B cell (primary cell): ENCODE data around the gene HBA1. TPM values are rescaled to one million over a fixed set of nuclear protein-coding genes. Genes with fewer than 3 reads are reported as not detected.

ENCODE experiments used
- ATAC-seq: fragments of 200-7000 bp; cut with Tn5 transposase; one replicate; pipeline ENCODE4 v1.10.0; 2021; ENCODE audit warnings: low read depth, mild to moderate bottlenecking, moderate number of reproducible peaks, moderate library complexity
- CTCF ChIA-PET: fragments of 350-600 bp; sonication (Branson Sonifier 250); formaldehyde crosslinking; loops from one replicate; lab custom pipeline; 2021; ENCODE audit warnings: antibody characterized with exemption, inconsistent platforms; lab: Charles Lee
- POLR2A ChIA-PET: fragments of 350-600 bp; sonication (Branson Sonifier 250); formaldehyde crosslinking; loops from one replicate; lab custom pipeline; 2021; ENCODE audit warnings: antibody characterized with exemption; lab: Charles Lee
- DNase-seq: peaks from one replicate; pipeline ENCODE4 v3.0.0; 2013
- H2AFZ ChIP-seq: 2 replicates; pipeline ENCODE4 v1.6.1; 2012; ENCODE audit warnings: mild to moderate bottlenecking, low read depth, low read length; ENCODE audit not compliant: insufficient read depth, poor library complexity, severe bottlenecking
- H3K27ac ChIP-seq, 2 donors: 1 replicate in 1 of 2; 2 replicates in 1 of 2; pipeline ENCODE4 v1.5.1; 2012 to 2013; ENCODE audit warnings: low read length in 2 of 2, mild to moderate bottlenecking in 2 of 2, moderate library complexity in 1 of 2
- H3K27me3 ChIP-seq, 4 experiments: fragments of 200-600 bp in 1 of 4; sonication (generic) in 1 of 4; replicated peaks in 1 of 4; 1 replicate in 2 of 4; 2 replicates in 2 of 4; pipeline versions ENCODE4 v1.6.1 to v1.7.0; 2013 to 2016; ENCODE audit warnings: low read length in 3 of 4, mild to moderate bottlenecking in 2 of 4, mixed read lengths in 1 of 4, moderate library complexity in 1 of 4; ENCODE audit not compliant: insufficient read depth in 4 of 4, control insufficient read depth in 3 of 4; ENCODE audit errors: control extremely low read depth in 1 of 4
- H3K36me3 ChIP-seq, 2 experiments: replicated peaks in 1 of 2; 1 replicate in 1 of 2; 2 replicates in 1 of 2; pipeline versions ENCODE4 v1.6.1 to v1.7.1; 2013; ENCODE audit warnings: low read length in 1 of 2; ENCODE audit not compliant: insufficient read depth in 2 of 2, control insufficient read depth in 1 of 2; ENCODE audit errors: control extremely low read depth in 1 of 2, extremely low read depth in 1 of 2
- H3K4me1 ChIP-seq, 2 donors: fragments of 200-600 bp in 1 of 2; sonication (generic) in 1 of 2; 1 replicate in 1 of 2; 2 replicates in 1 of 2; pipeline versions ENCODE4 v1.5.1 to v1.6.1; 2013 to 2017; ENCODE audit warnings: low read length in 2 of 2; ENCODE audit not compliant: control insufficient read depth in 2 of 2, insufficient read depth in 2 of 2
- H3K4me2 ChIP-seq: replicated peaks from 2 replicates; pipeline ENCODE3; 2012; ENCODE audit warnings: mild to moderate bottlenecking, low read depth, low read length; ENCODE audit not compliant: poor library complexity, severe bottlenecking
- H3K4me3 ChIP-seq, 5 experiments: fragments of 200-600 bp in 1 of 5; sonication (generic) in 1 of 5; 1 replicate in 3 of 5; 2 replicates in 2 of 5; pipeline versions ENCODE4 v1.5.1 to v1.7.0; 2011 to 2016; ENCODE audit warnings: low read length in 4 of 5, mild to moderate bottlenecking in 4 of 5, low read depth in 2 of 5, control low read depth in 1 of 5, moderate library complexity in 1 of 5; ENCODE audit not compliant: insufficient read depth in 1 of 5; ENCODE audit errors: control extremely low read depth in 1 of 5, extremely low read depth in 1 of 5
- H3K79me2 ChIP-seq: fragments of 200-600 bp; sonication (generic); one replicate; pipeline ENCODE4 v1.6.0; 2016; ENCODE audit warnings: low read length; ENCODE audit not compliant: control insufficient read depth, insufficient read depth
- H3K9ac ChIP-seq: fragments of 200-600 bp; sonication (generic); 2 replicates; pipeline ENCODE4 v1.6.1; 2017; ENCODE audit warnings: mild to moderate bottlenecking, low read length, moderate library complexity
- H3K9me3 ChIP-seq, 3 donors: one replicate each; pipeline versions ENCODE4 v1.6.1 to v1.7.1; 2013; ENCODE audit warnings: low read length in 2 of 3; ENCODE audit not compliant: control insufficient read depth in 2 of 3, insufficient read depth in 1 of 3; ENCODE audit errors: control extremely low read depth in 1 of 3
- H4K20me1 ChIP-seq: 2 replicates; pipeline ENCODE4 v1.6.0; 2012; ENCODE audit warnings: mild to moderate bottlenecking, low read length; ENCODE audit not compliant: insufficient read depth, control insufficient read depth, poor library complexity, severe bottlenecking
- H3K27ac Mint-ChIP-seq: one replicate; pipeline ENCODE4 v1.8.0; 2021; ENCODE audit warnings: mixed read lengths
- H3K27me3 Mint-ChIP-seq: one replicate; pipeline ENCODE4 v1.8.0; 2021; ENCODE audit warnings: mixed read lengths
- H3K4me1 Mint-ChIP-seq: one replicate; pipeline ENCODE4 v1.8.0; 2021; ENCODE audit warnings: mixed read lengths
- H3K4me3 Mint-ChIP-seq: one replicate; pipeline ENCODE4 v1.8.0; 2021; ENCODE audit warnings: mixed read lengths
- H3K9me3 Mint-ChIP-seq: one replicate; pipeline ENCODE4 v1.8.0; 2022; ENCODE audit warnings: mixed read lengths; ENCODE audit not compliant: insufficient read depth
- EZH2 ChIP-seq: IDR thresholded peaks from 2 replicates; pipeline ENCODE4 v1.6.1; 2012; ENCODE audit warnings: borderline replicate concordance, low read depth, mild to moderate bottlenecking, moderate library complexity, low read length; ENCODE audit not compliant: insufficient read depth, poor library complexity, severe bottlenecking
- WGBS: methylation state at CpG from one replicate; pipeline ENCODE4 v1.1.5; 2013; ENCODE audit warnings: missing lambda C conversion rate; ENCODE audit not compliant: insufficient coverage; 5-methylcytosine and 5-hydroxymethylcytosine counted together
- intact Hi-C: fragments of 100-400 bp; cut with micrococcal nuclease; formaldehyde crosslinking; loops from one replicate; pipeline ENCODE4 v1.10.0; 2022
- polyA plus RNA-seq: library from polyadenylated mRNA; depleted of rRNA; stranded (reverse); fragments of >200 nt; gene quantifications from 2 replicates; pipeline ENCODE4 v1.2.3, GENCODE V29; 2012
- total RNA-seq, 2 donors: library from RNA; stranded (reverse); fragments of 120-200 nt in 1 of 2; gene quantifications; 1 replicate in 1 of 2; 2 replicates in 1 of 2; pipeline versions ENCODE4 v1.2.3 to v1.2.4, GENCODE V29; 2013 to 2022
- TF ChIP-seq, protein P1 (sequence below): fragments of 200-600 bp; IDR thresholded peaks from one replicate; pipeline ENCODE4 v1.8.0; 2022; ENCODE audit warnings: antibody characterized with exemption, mild to moderate bottlenecking

Gene HBA1
- total and polyA plus RNA-seq, 2 donors (not counting 1 experiment from before 2014, with no cell fraction given) = 38.5 to 283 TPM

DNA sequence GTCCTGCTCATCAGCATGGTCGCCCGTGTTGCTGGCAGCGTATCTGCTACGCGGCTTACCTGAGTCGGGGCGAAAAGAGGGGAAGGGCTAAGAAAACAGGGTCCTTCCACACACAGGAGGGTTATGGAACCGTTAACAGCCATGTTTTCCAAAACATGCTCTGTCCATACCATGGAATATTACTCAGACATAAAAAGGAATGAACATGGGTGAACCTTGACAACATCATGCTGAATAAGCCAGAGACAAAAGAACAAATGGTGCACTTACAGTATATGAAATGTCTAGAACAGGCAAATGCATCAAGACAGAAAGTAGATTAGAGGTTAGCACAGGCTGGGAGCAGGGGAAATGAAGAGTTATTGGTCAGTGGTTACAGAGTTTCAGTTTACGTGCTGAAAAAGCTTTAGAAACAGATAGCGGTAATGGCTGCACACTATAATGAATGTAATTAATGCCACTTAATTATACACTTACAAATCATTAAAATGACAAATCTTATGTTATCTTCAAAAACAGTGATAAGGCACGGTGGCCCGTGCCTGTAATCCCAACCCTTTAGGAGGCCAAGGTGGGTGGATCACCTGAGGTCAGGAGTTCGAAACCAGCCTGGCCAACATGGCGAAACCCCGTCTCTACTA lies 45.8 kb upstream of the HBA1 start:
- peaks cover 9% of the 10 kb centered on the region for H3K4me1 Mint-ChIP-seq
- H3K9me3 ChIP-seq = no peaks in the 10 kb centered on the region
- H3K79me2 ChIP-seq = peaks cover 38% of the 10 kb centered on the region
- ChIA-PET POLR2A (no interaction called here), CTCF (no interaction called here)
- intact Hi-C loops = no loop called here
- DNase-seq (no peak), ATAC-seq (no peak)
- no peak overlapping the region for H2AFZ ChIP-seq
- 100% methylated on average over 5 of the region's 15 CpGs for WGBS
- H3K4me3 ChIP-seq = no peak overlapping the region
- H3K9ac ChIP-seq = no peak overlapping the region
- peaks cover 15% of the 10 kb centered on the region for H4K20me1 ChIP-seq
- no peak overlapping the region for H3K4me2 ChIP-seq
- no peaks in the 10 kb centered on the region for H3K27me3 Mint-ChIP-seq
- no peak overlapping the region for H3K4me3 Mint-ChIP-seq
- no peaks in the 10 kb centered on the region for H3K27me3 ChIP-seq
- H3K27ac ChIP-seq = no peak overlapping the region
- H3K36me3 ChIP-seq = peaks cover 0 to 4% of the 10 kb centered on the region in 2 experiments
- no peaks in the 10 kb centered on the region for H3K4me1 ChIP-seq
- no peaks in the 10 kb centered on the region for H3K9me3 Mint-ChIP-seq
- TF ChIP-seq, protein P1, sequence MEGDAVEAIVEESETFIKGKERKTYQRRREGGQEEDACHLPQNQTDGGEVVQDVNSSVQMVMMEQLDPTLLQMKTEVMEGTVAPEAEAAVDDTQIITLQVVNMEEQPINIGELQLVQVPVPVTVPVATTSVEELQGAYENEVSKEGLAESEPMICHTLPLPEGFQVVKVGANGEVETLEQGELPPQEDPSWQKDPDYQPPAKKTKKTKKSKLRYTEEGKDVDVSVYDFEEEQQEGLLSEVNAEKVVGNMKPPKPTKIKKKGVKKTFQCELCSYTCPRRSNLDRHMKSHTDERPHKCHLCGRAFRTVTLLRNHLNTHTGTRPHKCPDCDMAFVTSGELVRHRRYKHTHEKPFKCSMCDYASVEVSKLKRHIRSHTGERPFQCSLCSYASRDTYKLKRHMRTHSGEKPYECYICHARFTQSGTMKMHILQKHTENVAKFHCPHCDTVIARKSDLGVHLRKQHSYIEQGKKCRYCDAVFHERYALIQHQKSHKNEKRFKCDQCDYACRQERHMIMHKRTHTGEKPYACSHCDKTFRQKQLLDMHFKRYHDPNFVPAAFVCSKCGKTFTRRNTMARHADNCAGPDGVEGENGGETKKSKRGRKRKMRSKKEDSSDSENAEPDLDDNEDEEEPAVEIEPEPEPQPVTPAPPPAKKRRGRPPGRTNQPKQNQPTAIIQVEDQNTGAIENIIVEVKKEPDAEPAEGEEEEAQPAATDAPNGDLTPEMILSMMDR = no peak
- H3K27ac Mint-ChIP-seq = no peak overlapping the region

DNA sequence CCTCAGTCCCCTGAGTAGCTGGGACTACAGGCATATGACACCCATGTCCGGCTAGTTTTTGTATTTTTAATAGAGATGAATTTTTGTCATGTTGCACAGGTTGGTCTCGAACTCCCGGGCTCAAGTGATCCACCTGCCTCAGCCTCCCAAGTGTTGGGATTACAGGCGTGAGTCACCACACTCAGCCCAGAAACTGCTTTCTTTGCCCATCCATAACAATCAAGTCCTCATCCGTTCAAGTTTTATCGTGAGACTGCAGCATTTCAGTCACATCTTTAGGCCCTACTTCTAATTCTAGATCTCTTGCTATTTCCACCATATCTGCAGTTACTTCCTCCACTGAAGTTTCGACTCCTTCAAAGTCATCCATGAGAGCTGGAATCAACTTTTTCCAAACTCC lies 44.4 kb upstream of the HBA1 start:
- Histone ChIP-seq H3K9ac (no peak overlapping the region), H3K4me1 (peaks cover 0 to 1% of the 10 kb centered on the region in 2 donors), H2AFZ (no peak overlapping the region), H3K27ac (no peak overlapping the region), H3K4me3 (no peak overlapping the region), H3K4me2 (no peak overlapping the region), H3K36me3 (peaks cover 0 to 4% of the 10 kb centered on the region in 2 experiments), H3K27me3 (no peaks in the 10 kb centered on the region), H4K20me1 (peaks cover 12% of the 10 kb centered on the region), H3K9me3 (no peaks in the 10 kb centered on the region), H3K79me2 (peaks cover 51% of the 10 kb centered on the region)
- Mint-ChIP-seq H3K27ac (no peak overlapping the region), H3K4me1 (peaks cover 12% of the 10 kb centered on the region), H3K4me3 (no peak overlapping the region), H3K9me3 (no peaks in the 10 kb centered on the region), H3K27me3 (no peaks in the 10 kb centered on the region)
- TF ChIP-seq, protein P1 = no peak
- TF ChIP-seq EZH2 = no peak
- intact Hi-C loops = no loop called here
- WGBS = 93% methylated on average over 6 of the region's 7 CpGs
- POLR2A ChIA-PET = no interaction called here
- CTCF ChIA-PET = interaction anchor here (0.7 to 1.3 kb wide), 2 partner anchors 66 to 998 kb away, joined by 3 read pairs; no protein-coding TSS in a partner anchor
- DNase-seq (no peak), ATAC-seq (no peak)
